HepG2 (cell line): ENCODE results near the gene PTGR1. TPM values are rescaled to one million over a fixed set of nuclear protein-coding genes. Genes with fewer than 3 reads are reported as not detected.

Experiments used
- CCDC6 ChIP-seq: sonication (generic); formaldehyde crosslinking; IDR thresholded peaks from 2 replicates; pipeline ENCODE4 v1.8.1; 2022; ENCODE audit warnings: mild to moderate bottlenecking, missing genetic modification reagents, moderate library complexity
- CENPX ChIP-seq: sonication (generic); formaldehyde crosslinking; IDR thresholded peaks from 2 replicates; pipeline ENCODE4 v1.9.0; 2021; ENCODE audit warnings: mild to moderate bottlenecking, missing genetic modification reagents, moderate library complexity
- DZIP1 ChIP-seq: sonication (generic); formaldehyde crosslinking; IDR thresholded peaks from 2 replicates; pipeline ENCODE4 v1.5.0; 2020; ENCODE audit warnings: mild to moderate bottlenecking, missing genetic modification reagents
- EED ChIP-seq: sonication (generic); formaldehyde crosslinking; IDR thresholded peaks from 2 replicates; pipeline ENCODE4 v1.5.0; 2020; ENCODE audit warnings: mild to moderate bottlenecking, missing genetic modification reagents
- KLF11 ChIP-seq: IDR thresholded peaks from 2 replicates; pipeline ENCODE4 v1.6.1; 2016; ENCODE audit warnings: missing compliant biosample characterization
- KLF12 ChIP-seq: sonication (generic); formaldehyde crosslinking; IDR thresholded peaks from 2 replicates; pipeline ENCODE4 v1.4.0; 2020; ENCODE audit warnings: missing genetic modification reagents, borderline replicate concordance
- PCBP2 ChIP-seq: fragments of 200-400 bp; formaldehyde crosslinking; optimal IDR thresholded peaks from 2 replicates; pipeline ENCODE3; 2018; ENCODE audit warnings: low read length, low read depth; ENCODE audit not compliant: poor library complexity, severe bottlenecking
- PRDM10 ChIP-seq: sonication (generic); formaldehyde crosslinking; IDR thresholded peaks from 2 replicates; pipeline ENCODE4 v1.4.0; 2020; ENCODE audit warnings: low read depth, missing genetic modification reagents
- RNF2 ChIP-seq: fragments of 450-650 bp; conservative IDR thresholded peaks from 2 replicates; pipeline ENCODE4 v1.6.1; 2016; ENCODE audit warnings: low read depth
- SMC3 ChIP-seq: IDR thresholded peaks from 2 replicates; pipeline ENCODE4 v1.6.1; 2011; ENCODE audit warnings: low read length, improper control_type of control experiment
- SNRNP70 ChIP-seq: fragments of 200-400 bp; formaldehyde crosslinking; IDR thresholded peaks from 2 replicates; pipeline ENCODE4 v1.6.1; 2017; ENCODE audit warnings: mild to moderate bottlenecking, low read depth, low read length, moderate library complexity
- TAF1 ChIP-seq: sonication (generic); formaldehyde crosslinking; IDR thresholded peaks from 2 replicates; pipeline ENCODE4 v1.4.0; 2020; ENCODE audit warnings: missing genetic modification reagents
- TCF7 ChIP-seq: sonication (generic); IDR thresholded peaks from 2 replicates; pipeline ENCODE4 v1.6.1; 2016; ENCODE audit warnings: antibody characterized with exemption, low read depth
- TEAD3 ChIP-seq: optimal IDR thresholded peaks from 2 replicates; pipeline ENCODE3; 2016; ENCODE audit warnings: borderline replicate concordance
- ZBTB3 ChIP-seq: sonication (generic); formaldehyde crosslinking; IDR thresholded peaks from 2 replicates; pipeline ENCODE4 v1.4.0; 2020; ENCODE audit warnings: low read depth, mild to moderate bottlenecking, moderate library complexity, missing genetic modification reagents, borderline replicate concordance
- ZKSCAN8 ChIP-seq: IDR thresholded peaks from 2 replicates; pipeline ENCODE4 v1.6.1; 2016; ENCODE audit warnings: borderline replicate concordance, missing genetic modification reagents, missing compliant biosample characterization
- ZNF180 ChIP-seq: sonication (generic); formaldehyde crosslinking; IDR thresholded peaks from 2 replicates; pipeline ENCODE4 v1.4.0; 2020; ENCODE audit warnings: low read depth, missing genetic modification reagents, borderline replicate concordance
- ZNF329 ChIP-seq: sonication (generic); formaldehyde crosslinking; IDR thresholded peaks from 2 replicates; pipeline ENCODE4 v1.9.0; 2021; ENCODE audit warnings: low read depth, mild to moderate bottlenecking, missing genetic modification reagents
- ZNF441 ChIP-seq: sonication (generic); formaldehyde crosslinking; IDR thresholded peaks from 2 replicates; pipeline ENCODE4 v1.7.0; 2021; ENCODE audit warnings: missing genetic modification reagents, borderline replicate concordance
- ZNF549 ChIP-seq: sonication (generic); formaldehyde crosslinking; IDR thresholded peaks from 2 replicates; pipeline ENCODE4 v1.5.0; 2020; ENCODE audit warnings: missing genetic modification reagents
- ZNF670 ChIP-seq: sonication (generic); formaldehyde crosslinking; IDR thresholded peaks from 2 replicates; pipeline ENCODE4 v1.8.0; 2022; ENCODE audit warnings: mild to moderate bottlenecking, missing genetic modification reagents, borderline replicate concordance
- ZSCAN30 ChIP-seq: sonication (generic); formaldehyde crosslinking; IDR thresholded peaks from 2 replicates; pipeline ENCODE4 v1.5.0; 2020; ENCODE audit warnings: mild to moderate bottlenecking, missing genetic modification reagents
- polyA plus RNA-seq, 8 experiments: library from polyadenylated mRNA; depleted of rRNA in 3 of 8; stranded (reverse) in 7 of 8; unstranded in 1 of 8; fragments of >200 nt; fragmentation: Illumina TruSeq in 4 of 8; extraction: Trizol in 4 of 8; gene quantifications; 2 replicates each; pipeline versions ENCODE4 v1.2.1 to v1.2.3, GENCODE V29; 2011 to 2016; ENCODE audit warnings: low read depth in 4 of 8, missing spikeins in 1 of 8, mixed read lengths in 1 of 8; ENCODE audit not compliant: insufficient read depth in 1 of 8
- total RNA-seq, 5 experiments: library from RNA; depleted of rRNA; stranded (reverse); fragments of >200 nt; fragmentation: Illumina TruSeq; extraction: Trizol; gene quantifications; 2 replicates each; pipeline ENCODE4 v1.2.3, GENCODE V29; 2016; ENCODE audit warnings: low read depth in 1 of 5
- TF ChIP-seq, protein P1 (sequence below): IDR thresholded peaks from 2 replicates; pipeline ENCODE4 v1.6.1; 2018; ENCODE audit warnings: missing genetic modification reagents

Gene PTGR1
- total and polyA plus RNA-seq, 2 of the 13 experiments (the other 11 are each of a cell fraction or from before 2014, with no cell fraction given) = 6.0 to 15.8 TPM

DNA sequence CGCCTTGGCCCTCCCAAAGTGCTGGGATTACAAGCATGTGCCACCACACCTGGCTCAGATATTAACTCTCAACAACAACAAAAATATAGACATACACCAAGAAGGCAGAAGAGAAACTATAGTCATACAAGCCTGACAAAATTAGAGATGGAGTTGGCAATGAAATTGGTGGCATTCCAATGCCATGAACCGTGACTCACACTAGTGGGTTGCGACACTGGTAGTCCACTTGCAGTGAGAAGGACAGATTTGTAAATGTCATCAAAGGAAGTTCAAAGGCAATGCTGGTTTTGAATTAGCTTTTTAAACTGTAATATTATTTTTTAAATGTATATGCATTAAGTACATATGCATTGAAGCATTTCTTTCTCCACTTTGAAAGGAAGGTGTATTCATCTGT is 23.2 kb upstream of the PTGR1 start (continued):
- TF ChIP-seq KLF12 (no peak), DZIP1 (no peak), PRDM10 (no peak), ZNF549 (CRISPR knock-in tag) (no peak), SMC3 (peak; percentile 4; the same call in 1 of the 2 replicates), ZNF180 (CRISPR knock-in tag) (no peak), ZBTB3 (no peak), SNRNP70 (no peak), KLF11 (CRISPR knock-in tag) (no peak), ZKSCAN8 (CRISPR knock-in tag) (no peak), ZNF670 (CRISPR knock-in tag) (no peak), ZSCAN30 (CRISPR knock-in tag) (no peak), EED (CRISPR knock-in tag) (no peak), RNF2 (no peak), PCBP2 (no peak), TAF1 (no peak), TEAD3 (CRISPR knock-in tag) (peak; percentile 66), ZNF441 (no peak), TCF7 (peak; percentile 38; the same call in 1 of the 2 replicates), CENPX (CRISPR knock-in tag) (no peak), CCDC6 (no peak), ZNF329 (CRISPR knock-in tag) (no peak)
- TF ChIP-seq, protein P1, sequence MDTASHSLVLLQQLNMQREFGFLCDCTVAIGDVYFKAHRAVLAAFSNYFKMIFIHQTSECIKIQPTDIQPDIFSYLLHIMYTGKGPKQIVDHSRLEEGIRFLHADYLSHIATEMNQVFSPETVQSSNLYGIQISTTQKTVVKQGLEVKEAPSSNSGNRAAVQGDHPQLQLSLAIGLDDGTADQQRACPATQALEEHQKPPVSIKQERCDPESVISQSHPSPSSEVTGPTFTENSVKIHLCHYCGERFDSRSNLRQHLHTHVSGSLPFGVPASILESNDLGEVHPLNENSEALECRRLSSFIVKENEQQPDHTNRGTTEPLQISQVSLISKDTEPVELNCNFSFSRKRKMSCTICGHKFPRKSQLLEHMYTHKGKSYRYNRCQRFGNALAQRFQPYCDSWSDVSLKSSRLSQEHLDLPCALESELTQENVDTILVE (CRISPR knock-in tag) = no peak
